Gastrocnemius medialis (tissue), 4 donors: ENCODE measurements around the gene GIMAP8. TPM values are rescaled to one million over a fixed set of nuclear protein-coding genes. Genes with fewer than 3 reads are reported as not detected.

Source experiments
- ATAC-seq, 2 donors: fragments of 150-250 bp; one replicate each; pipeline ENCODE4 v1.9.1; 2016
- DNase-seq, 2 donors: peaks; one replicate each; pipeline ENCODE4 v3.0.0-alpha.2; 2019
- H3K27ac ChIP-seq, 4 donors: fragments of 200-600 bp; sonication (generic); 1 replicate in 1 of 4; 2 replicates in 3 of 4; pipeline ENCODE4 v1.5.1; 2016 to 2018; ENCODE audit warnings: mild to moderate bottlenecking in 2 of 4, moderate library complexity in 1 of 4
- H3K27me3 ChIP-seq, 3 donors: fragments of 200-600 bp; sonication (generic) in 2 of 3; 1 replicate in 1 of 3; 2 replicates in 2 of 3; pipeline versions ENCODE4 v1.5.1 to v1.6.0; 2016 to 2019; ENCODE audit warnings: mild to moderate bottlenecking in 1 of 3, moderate library complexity in 1 of 3
- H3K36me3 ChIP-seq, 2 donors: fragments of 200-600 bp; sonication (generic) in 1 of 2; one replicate each; pipeline ENCODE4 v1.5.1; 2017 to 2018
- H3K4me1 ChIP-seq, 2 donors: fragments of 200-600 bp; sonication (generic) in 1 of 2; one replicate each; pipeline ENCODE4 v1.5.1; 2016 to 2017; ENCODE audit warnings: mild to moderate bottlenecking in 2 of 2
- H3K4me3 ChIP-seq, 4 donors: fragments of 200-600 bp; sonication (generic) in 3 of 4; 1 replicate in 1 of 4; 2 replicates in 3 of 4; pipeline ENCODE4 v1.5.1; 2016 to 2019; ENCODE audit warnings: mild to moderate bottlenecking in 2 of 4
- H3K9me3 ChIP-seq, 3 donors: fragments of 200-600 bp; sonication (generic) in 2 of 3; 1 replicate in 1 of 3; 2 replicates in 2 of 3; pipeline ENCODE4 v1.5.1; 2016 to 2019
- CTCF ChIP-seq, 5 experiments: fragments of 450-650 bp in 3 of 5; fragments of 200-600 bp in 2 of 5; sonication (generic) in 2 of 5; IDR thresholded peaks in 4 of 5; conservative IDR thresholded peaks in 1 of 5; 1 replicate in 4 of 5; 2 replicates in 1 of 5; pipeline ENCODE4 v1.5.1; 2016 to 2019; ENCODE audit warnings: antibody characterized with exemption in 5 of 5, mild to moderate bottlenecking in 3 of 5, moderate library complexity in 3 of 5
- POLR2A ChIP-seq, 2 donors: fragments of 450-650 bp; IDR thresholded peaks; one replicate each; pipeline ENCODE4 v1.6.1; 2017; ENCODE audit warnings: antibody characterized with exemption in 2 of 2, mild to moderate bottlenecking in 2 of 2, moderate library complexity in 2 of 2
- in situ Hi-C, 4 donors: fragments of 200-750 bp; cut with MboI; loops; one replicate each; pipeline versions ENCODE4 v1.15.0 to v1.8.0; 2017; ENCODE audit warnings: low sequenced_read_pairs in 4 of 4
- intact Hi-C: fragments of 100-400 bp; cut with DNase I; formaldehyde crosslinking; loops from one replicate; pipeline ENCODE4 v1.15.1; 2023; ENCODE audit warnings: low total_unique reads
- total RNA-seq, 4 donors: library from RNA; depleted of rRNA; stranded (reverse); fragments of >200 nt; gene quantifications; one replicate each; pipeline versions ENCODE4 v1.1.0 to v1.2.3, GENCODE V29; 2016

GIMAP8 gene
- total RNA-seq, 4 donors from 2014 or later = 5.4 to 10.4 (median 7.1) TPM

GRCh38 chr7:150430465-150431085 is 19.9 kb upstream of the GIMAP8 start:
- DNase-seq (no peak), ATAC-seq (no peak)
- Histone ChIP-seq H3K27ac (no peak overlapping the region), H3K4me1 (no peaks in the 10 kb centered on the region), H3K36me3 (no peaks in the 10 kb centered on the region), H3K9me3 (no peaks in the 10 kb centered on the region), H3K4me3 (no peak overlapping the region), H3K27me3 (no peaks in the 10 kb centered on the region)
- intact Hi-C loops = no loop called here
- TF ChIP-seq CTCF (IDR thresholded peaks at IDR 0.05 in 4 of 5, conservative IDR thresholded peaks at IDR 0.05 in 1 of 5) (no peak), POLR2A (IDR thresholded peaks at IDR 0.05) (no peak)
- in situ Hi-C loops = no loop called here

GRCh38 chr7:150431839-150432658 is 18.4 kb upstream of the GIMAP8 start:
- DNase-seq (no peak), ATAC-seq (no peak)
- intact Hi-C loops = no loop called here

DNA sequence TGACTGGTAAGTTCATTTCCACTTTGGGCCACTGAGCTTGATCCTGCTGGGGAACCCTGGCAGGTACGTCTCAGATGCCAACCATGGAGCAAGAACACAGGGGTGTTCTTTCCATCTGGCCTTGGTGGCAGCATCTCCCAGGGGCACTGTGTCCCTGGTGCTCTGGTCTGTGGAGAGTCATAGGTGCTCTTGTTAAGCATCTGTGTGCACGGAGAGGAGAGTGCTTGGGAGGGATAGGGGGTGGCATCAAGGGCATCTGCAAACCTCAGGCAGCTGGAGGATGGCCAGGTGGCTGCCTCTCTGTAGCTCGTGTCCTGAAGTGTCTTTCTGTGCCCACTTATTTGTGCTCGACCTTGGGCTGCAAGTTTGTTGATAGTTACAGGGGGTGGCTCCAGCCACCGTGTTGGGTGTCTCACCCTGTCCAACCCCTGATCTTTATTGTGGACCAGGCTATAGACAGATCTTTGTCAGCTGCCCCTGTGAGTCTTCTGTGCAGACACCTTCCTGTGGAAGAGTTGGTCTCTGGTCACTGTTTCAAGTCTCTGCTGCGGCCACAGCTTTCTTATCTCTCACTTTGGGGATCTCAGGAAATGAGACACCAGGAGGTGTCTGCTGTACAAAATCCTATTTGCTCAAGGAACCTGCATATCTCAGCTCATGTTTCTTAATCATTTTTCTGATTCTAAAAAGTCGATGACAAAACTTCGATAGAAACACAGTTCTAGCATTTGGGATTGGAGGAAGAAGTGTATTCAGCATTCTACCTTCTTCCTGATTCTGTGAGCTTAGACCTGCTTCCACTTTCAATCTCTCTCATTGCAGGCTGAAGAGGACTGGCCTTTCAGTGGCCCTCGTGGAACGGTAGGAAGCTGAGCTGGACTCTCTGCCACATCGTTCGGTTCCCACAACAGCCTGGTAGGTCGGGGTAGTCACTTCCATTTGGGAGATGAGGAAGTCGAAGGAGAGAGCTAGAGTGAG is 17.2 kb upstream of the GIMAP8 start:
- Histone ChIP-seq H3K27ac (no peak overlapping the region), H3K36me3 (no peaks in the 10 kb centered on the region), H3K9me3 (no peaks in the 10 kb centered on the region), H3K4me3 (no peak overlapping the region), H3K4me1 (no peaks in the 10 kb centered on the region), H3K27me3 (no peaks in the 10 kb centered on the region)
- in situ Hi-C loops (no loop called here), intact Hi-C loops (no loop called here)
- ATAC-seq = no peak
- no peak for DNase-seq
- TF ChIP-seq POLR2A (IDR thresholded peaks at IDR 0.05) (no peak), CTCF (IDR thresholded peaks at IDR 0.05 in 4 of 5, conservative IDR thresholded peaks at IDR 0.05 in 1 of 5) (no peak)

More at GRCh38 chr7:150431839-150432658, 18.4 kb upstream of the GIMAP8 start:
- no peaks in the 10 kb centered on the region for H3K9me3 ChIP-seq
- no peaks in the 10 kb centered on the region for H3K36me3 ChIP-seq
- no peaks in the 10 kb centered on the region for H3K4me1 ChIP-seq
- TF ChIP-seq CTCF (IDR thresholded peaks at IDR 0.05 in 4 of 5, conservative IDR thresholded peaks at IDR 0.05 in 1 of 5) (no peak), POLR2A (IDR thresholded peaks at IDR 0.05) (no peak)
- H3K27ac ChIP-seq = no peak overlapping the region
- H3K4me3 ChIP-seq = no peak overlapping the region
- in situ Hi-C loops = no loop called here
- no peaks in the 10 kb centered on the region for H3K27me3 ChIP-seq

DNA sequence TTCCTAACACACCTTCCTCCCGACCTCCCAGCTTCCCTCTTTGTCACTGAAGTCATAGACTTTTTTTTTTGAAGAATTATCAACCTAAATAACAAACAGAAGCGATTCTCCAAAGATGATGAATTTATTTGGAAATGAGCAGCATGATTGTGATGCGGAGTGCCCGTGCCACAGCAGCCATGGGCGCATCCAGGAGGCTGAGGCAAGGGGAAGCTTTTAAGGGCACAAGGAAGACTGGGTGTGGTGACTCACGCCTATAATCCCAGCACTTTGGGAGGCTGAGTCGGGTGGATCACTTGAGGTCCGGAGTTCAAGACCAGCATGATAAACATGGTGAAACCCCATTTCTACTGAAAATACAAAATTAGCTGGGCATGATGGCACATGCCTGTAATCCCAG is 16.2 kb upstream of the GIMAP8 start:
- intact Hi-C loops = no loop called here
- no peak overlapping the region for H3K4me3 ChIP-seq
- no peaks in the 10 kb centered on the region for H3K36me3 ChIP-seq
- no peaks in the 10 kb centered on the region for H3K9me3 ChIP-seq
- H3K27ac ChIP-seq = no peak overlapping the region
- no peaks in the 10 kb centered on the region for H3K27me3 ChIP-seq
- H3K4me1 ChIP-seq = no peaks in the 10 kb centered on the region
- TF ChIP-seq CTCF (IDR thresholded peaks at IDR 0.05 in 4 of 5, conservative IDR thresholded peaks at IDR 0.05 in 1 of 5) (no peak), POLR2A (IDR thresholded peaks at IDR 0.05) (no peak)
- no peak for ATAC-seq
- no peak for DNase-seq
- in situ Hi-C loops = no loop called here
